Endothelial cell (in vitro differentiated cells): ENCODE measurements around the gene IFNK. TPM values are rescaled to one million over a fixed set of nuclear protein-coding genes. Genes with fewer than 3 reads are reported as not detected.

Experiments used
- DNase-seq: peaks from one replicate; pipeline ENCODE4 v3.0.0; 2021; ENCODE audit warnings: low spot score
- H3K27ac Mint-ChIP-seq: one replicate; pipeline ENCODE4 v1.8.0; 2021; ENCODE audit warnings: mixed read lengths, inconsistent platforms; ENCODE audit not compliant: unreplicated experiment
- H3K27me3 Mint-ChIP-seq: one replicate; pipeline ENCODE4 v1.8.0; 2021; ENCODE audit warnings: mild to moderate bottlenecking, moderate library complexity, mixed read lengths, inconsistent platforms; ENCODE audit not compliant: unreplicated experiment
- H3K36me3 Mint-ChIP-seq: one replicate; pipeline ENCODE4 v1.8.0; 2021; ENCODE audit warnings: mild to moderate bottlenecking, low read depth, mixed read lengths, inconsistent platforms; ENCODE audit not compliant: unreplicated experiment
- H3K4me1 Mint-ChIP-seq: one replicate; pipeline ENCODE4 v1.8.0; 2021; ENCODE audit warnings: mild to moderate bottlenecking, mixed read lengths, inconsistent platforms; ENCODE audit not compliant: unreplicated experiment
- H3K4me3 Mint-ChIP-seq: one replicate; pipeline ENCODE4 v1.8.0; 2021; ENCODE audit warnings: mild to moderate bottlenecking, mixed read lengths, inconsistent platforms; ENCODE audit not compliant: unreplicated experiment
- H3K9me3 Mint-ChIP-seq: one replicate; pipeline ENCODE4 v1.8.0; 2021; ENCODE audit warnings: mixed read lengths, inconsistent platforms; ENCODE audit not compliant: unreplicated experiment
- CTCF ChIP-seq: fragments of 200-600 bp; sonication (generic); IDR thresholded peaks from one replicate; pipeline ENCODE4 v1.5.0; 2021; ENCODE audit warnings: antibody characterized with exemption; ENCODE audit not compliant: unreplicated experiment
- total RNA-seq: library from RNA; stranded (reverse); fragmentation: NEBNext Ultra II Directional; extraction: Animal tissue kit (Norgen Biotek cat#: 25700); gene quantifications from one replicate; pipeline ENCODE4 v1.2.1, GENCODE V29; 2021; ENCODE audit not compliant: unreplicated experiment

IFNK gene
- total RNA-seq, 1 donor from 2014 or later: not detected

- peaks cover 7% of the 10 kb centered on the region for H3K36me3 Mint-ChIP-seq
- peaks cover 6% of the 10 kb centered on the region for H3K4me1 Mint-ChIP-seq
- no peak for TF ChIP-seq CTCF
- H3K4me3 Mint-ChIP-seq: no peak overlapping the region
- no peaks in the 10 kb centered on the region for H3K27me3 Mint-ChIP-seq
- H3K9me3 Mint-ChIP-seq: no peaks in the 10 kb centered on the region
- no peak for DNase-seq
- H3K27ac Mint-ChIP-seq: no peak overlapping the region
Measured at GRCh38 chr9:27540502-27540901, 16.4 kb downstream of the IFNK start.

GRCh38 chr9:27541740-27542139, 17.6 kb downstream of the IFNK start:
- no peak for DNase-seq
- Mint-ChIP-seq H3K4me1 (peaks cover 6% of the 10 kb centered on the region), H3K27me3 (no peaks in the 10 kb centered on the region), H3K36me3 (peaks cover 7% of the 10 kb centered on the region), H3K9me3 (no peaks in the 10 kb centered on the region), H3K4me3 (no peak overlapping the region), H3K27ac (no peak overlapping the region)
- TF ChIP-seq CTCF: no peak

- no peak overlapping the region for H3K4me3 Mint-ChIP-seq
- DNase-seq: no peak
- TF ChIP-seq CTCF: no peak
- peaks cover 7% of the 10 kb centered on the region for H3K36me3 Mint-ChIP-seq
- no peaks in the 10 kb centered on the region for H3K27me3 Mint-ChIP-seq
- H3K27ac Mint-ChIP-seq: no peak overlapping the region
- H3K9me3 Mint-ChIP-seq: no peaks in the 10 kb centered on the region
- peaks cover 6% of the 10 kb centered on the region for H3K4me1 Mint-ChIP-seq
Measured at GRCh38 chr9:27542508-27542907, 18.4 kb downstream of the IFNK start.

GRCh38 chr9:27545471-27545870, 21.4 kb downstream of the IFNK start:
- H3K36me3 Mint-ChIP-seq: peaks cover 7% of the 10 kb centered on the region
- peaks cover 6% of the 10 kb centered on the region for H3K4me1 Mint-ChIP-seq
- H3K4me3 Mint-ChIP-seq: no peak overlapping the region
- H3K9me3 Mint-ChIP-seq: no peaks in the 10 kb centered on the region
- no peak overlapping the region for H3K27ac Mint-ChIP-seq
- H3K27me3 Mint-ChIP-seq: no peaks in the 10 kb centered on the region
- TF ChIP-seq CTCF: no peak
- no peak for DNase-seq

- no peaks in the 10 kb centered on the region for H3K9me3 Mint-ChIP-seq
- no peak overlapping the region for H3K27ac Mint-ChIP-seq
- no peaks in the 10 kb centered on the region for H3K27me3 Mint-ChIP-seq
- H3K36me3 Mint-ChIP-seq: peaks cover 7% of the 10 kb centered on the region
- H3K4me1 Mint-ChIP-seq: no peaks in the 10 kb centered on the region
- DNase-seq: no peak
- no peak overlapping the region for H3K4me3 Mint-ChIP-seq
- TF ChIP-seq CTCF: peak; percentile 49
Measured at GRCh38 chr9:27548055-27548741, 24.1 kb downstream of the IFNK start.
